Renal pelvis (tissue), 12 donors: ENCODE results near the gene IZUMO1R. TPM values are rescaled to one million over a fixed set of nuclear protein-coding genes. Genes with fewer than 3 reads are reported as not detected.
"Not testable (repeated sequence)": the region's sequence is repeated elsewhere in the genome, so short reads cannot be mapped to it uniquely, and the experiment has no call there.

ENCODE experiments used
- DNase-seq: peaks from one replicate; pipeline ENCODE4 v3.0.0-alpha.2; 2013
- long read RNA-seq, 16 experiments: transcript quantifications; one replicate each; lab custom pipeline, GENCODE V29; 2026
- polyA plus RNA-seq, 3 donors: library from polyadenylated mRNA; unstranded; fragments of 120-200 nt; gene quantifications; one replicate each; pipeline ENCODE4 v1.2.1, GENCODE V29; 2013; ENCODE audit not compliant: insufficient read length in 3 of 3

Gene IZUMO1R
- polyA plus RNA-seq, result not detected
- long read RNA-seq, donor 1, result 0 reads
- long read RNA-seq, donor 2, result 0 reads
- long read RNA-seq, donor 3, result 0 reads
- long read RNA-seq, donor 4, result 0 reads
- long read RNA-seq, donor 5, result 0 reads
- long read RNA-seq, donor 6, result 0 reads
- long read RNA-seq, donor 7, result 0 reads
- long read RNA-seq, donor 8, result 0 reads
- long read RNA-seq, donor 9, result 0 reads
- long read RNA-seq, donor 10, result 0 reads
- long read RNA-seq, donor 11, result 0 reads
- long read RNA-seq, donor 12, result 0 reads
- long read RNA-seq, donor 13, result 0 reads
- long read RNA-seq, donor 14, result 0 reads
- long read RNA-seq, donor 15, result 0 reads
- long read RNA-seq, donor 16, result 0 reads

- peak; percentile 30 for DNase-seq
Observed at GRCh38 chr11:94303966-94304958, at the start of gene IZUMO1R. Gene IZUMO1R (plus strand): TSS chr11:94304580. CDS start chr11:94305637, 1,057 bp downstream.

- no peak for DNase-seq
Observed at GRCh38 chr11:94271885-94272372, 32.5 kb upstream of the IZUMO1R start.

GRCh38 chr11:94272738-94273313 is 31.6 kb upstream of the IZUMO1R start:
- peak; percentile 38 for DNase-seq

- DNase-seq, result no peak
Observed at GRCh38 chr11:94275961-94276360, 28.4 kb upstream of the IZUMO1R start.

GRCh38 chr11:94276943-94277342 is 27.4 kb upstream of the IZUMO1R start:
- no peak for DNase-seq

- DNase-seq, result not testable (repeated sequence)
Observed at GRCh38 chr11:94278207-94278606, 26.2 kb upstream of the IZUMO1R start.

- no peak for DNase-seq
Observed at GRCh38 chr11:94279996-94280395, 24.4 kb upstream of the IZUMO1R start.

GRCh38 chr11:94281324-94281723 is 23.1 kb upstream of the IZUMO1R start:
- DNase-seq, result peak; percentile 35

- DNase-seq, result no peak
Observed at GRCh38 chr11:94283678-94284077, 20.7 kb upstream of the IZUMO1R start.

GRCh38 chr11:94295534-94295933 is 8.8 kb upstream of the IZUMO1R start:
- DNase-seq, result no peak

GRCh38 chr11:94297985-94298576 is 6.3 kb upstream of the IZUMO1R start:
- no peak for DNase-seq

GRCh38 chr11:94302776-94303175 is 1.6 kb upstream of the IZUMO1R start:
- no peak for DNase-seq

- no peak for DNase-seq
Observed at GRCh38 chr11:94305146-94305545, 766 bp downstream of the IZUMO1R start.

GRCh38 chr11:94307101-94307791 is 2.9 kb downstream of the IZUMO1R start:
- no peak for DNase-seq

GRCh38 chr11:94308024-94308423 is 3.6 kb downstream of the IZUMO1R start:
- no peak for DNase-seq

GRCh38 chr11:94309757-94310156 is 5.4 kb downstream of the IZUMO1R start:
- DNase-seq, result no peak

- DNase-seq, result no peak
Observed at GRCh38 chr11:94310191-94310875, 6.0 kb downstream of the IZUMO1R start.

- DNase-seq, result no peak
Observed at GRCh38 chr11:94312339-94312738, 8.0 kb downstream of the IZUMO1R start.

- DNase-seq, result no peak
Observed at GRCh38 chr11:94314064-94314463, 9.7 kb downstream of the IZUMO1R start.

- DNase-seq, result no peak
Observed at GRCh38 chr11:94315664-94316063, 11.3 kb downstream of the IZUMO1R start.

- no peak for DNase-seq
Observed at GRCh38 chr11:94322501-94322900, 18.1 kb downstream of the IZUMO1R start.
